GM23338 (cell line): ENCODE measurements around the gene AIMP1. TPM values are rescaled to one million over a fixed set of nuclear protein-coding genes. Genes with fewer than 3 reads are reported as not detected.

Experiments used
- ATAC-seq: fragments of 200-7000 bp; cut with Tn5 transposase; 3 replicates; pipeline ENCODE4 v1.9.1; 2020
- DNase-seq: peaks from one replicate; pipeline ENCODE4 v3.0.0-alpha.2; 2015; ENCODE audit warnings: low spot score
- H2AFZ ChIP-seq: fragments of 200-600 bp; sonication (generic); 2 replicates; pipeline ENCODE4 v1.8.0; 2016; ENCODE audit warnings: antibody characterized with exemption, mild to moderate bottlenecking, moderate library complexity
- H3F3A ChIP-seq: fragments of 200-600 bp; sonication (generic); replicated peaks from 2 replicates; pipeline ENCODE4 v1.8.0; 2017; ENCODE audit warnings: antibody characterized with exemption, mixed run types, low read depth
- H3K27ac ChIP-seq: fragments of 200-600 bp; sonication (generic); 2 replicates; pipeline ENCODE4 v1.6.1; 2016; ENCODE audit warnings: low read depth
- H3K27me3 ChIP-seq: fragments of 200-600 bp; sonication (generic); 2 replicates; pipeline ENCODE4 v1.8.0; 2016; ENCODE audit warnings: mild to moderate bottlenecking, mixed run types, moderate library complexity; ENCODE audit not compliant: insufficient read depth
- H3K36me3 ChIP-seq: fragments of 200-600 bp; sonication (generic); 2 replicates; pipeline ENCODE4 v1.8.0; 2016; ENCODE audit warnings: mild to moderate bottlenecking; ENCODE audit not compliant: insufficient read depth
- H3K4me1 ChIP-seq: fragments of 200-600 bp; sonication (generic); 2 replicates; pipeline ENCODE4 v1.8.0; 2016; ENCODE audit warnings: mild to moderate bottlenecking, moderate library complexity; ENCODE audit not compliant: insufficient read depth
- H3K4me2 ChIP-seq: fragments of 200-600 bp; sonication (generic); 2 replicates; pipeline ENCODE4 v1.7.1; 2017; ENCODE audit warnings: mixed run types
- H3K4me3 ChIP-seq: fragments of 200-600 bp; sonication (generic); 2 replicates; pipeline ENCODE4 v1.6.1; 2016; ENCODE audit warnings: mixed run types
- H3K79me2 ChIP-seq: fragments of 200-600 bp; sonication (generic); replicated peaks from 2 replicates; pipeline ENCODE4 v1.8.0; 2017; ENCODE audit warnings: mild to moderate bottlenecking; ENCODE audit not compliant: insufficient read depth
- H3K9me2 ChIP-seq: fragments of 200-600 bp; sonication (generic); 2 replicates; pipeline ENCODE4 v1.8.0; 2017; ENCODE audit not compliant: insufficient read depth
- H4K20me1 ChIP-seq: fragments of 200-600 bp; sonication (generic); replicated peaks from 2 replicates; pipeline ENCODE4 v1.8.0; 2017; ENCODE audit warnings: mild to moderate bottlenecking; ENCODE audit not compliant: insufficient read depth
- H3K27ac Mint-ChIP-seq: 2 replicates; pipeline ENCODE4 v1.8.0; 2020; ENCODE audit warnings: inconsistent platforms, mild to moderate bottlenecking, moderate library complexity, mixed read lengths
- H3K27me3 Mint-ChIP-seq: 3 replicates; pipeline ENCODE4 v1.8.0; 2022; ENCODE audit warnings: low read depth, mild to moderate bottlenecking, moderate library complexity, mixed read lengths, inconsistent platforms; ENCODE audit not compliant: insufficient read depth, poor library complexity
- H3K36me3 Mint-ChIP-seq: 3 replicates; pipeline ENCODE4 v1.8.0; 2021; ENCODE audit warnings: low read depth, mild to moderate bottlenecking, inconsistent platforms, moderate library complexity, mixed read lengths
- H3K4me1 Mint-ChIP-seq: 3 replicates; pipeline ENCODE4 v1.8.0; 2020; ENCODE audit warnings: mild to moderate bottlenecking, inconsistent platforms, mixed read lengths
- H3K4me3 Mint-ChIP-seq: 3 replicates; pipeline ENCODE4 v1.8.0; 2021; ENCODE audit warnings: moderate library complexity, mild to moderate bottlenecking, inconsistent platforms, mixed read lengths
- H3K9me3 Mint-ChIP-seq: 3 replicates; pipeline ENCODE4 v1.8.0; 2020; ENCODE audit warnings: moderate library complexity, mild to moderate bottlenecking, inconsistent platforms, mixed read lengths
- CREB1 ChIP-seq: fragments of 250-450 bp; sonication (Bioruptor Pico); IDR thresholded peaks from 2 replicates; pipeline ENCODE4 v1.5.0; 2020; ENCODE audit warnings: low read depth, mild to moderate bottlenecking, moderate library complexity
- EZH2 ChIP-seq: fragments of 200-600 bp; sonication (generic); IDR thresholded peaks from one replicate; pipeline ENCODE4 v1.8.0; 2017; ENCODE audit warnings: antibody characterized with exemption, mild to moderate bottlenecking, low read depth; ENCODE audit not compliant: unreplicated experiment
- EZH2phosphoT487 ChIP-seq: fragments of 200-600 bp; sonication (generic); IDR thresholded peaks from one replicate; pipeline ENCODE4 v1.8.1; 2018; ENCODE audit warnings: antibody characterized with exemption; ENCODE audit not compliant: unreplicated experiment
- JUNB ChIP-seq: IDR thresholded peaks from one replicate; pipeline ENCODE4 v1.6.1; 2016; ENCODE audit warnings: antibody characterized with exemption; ENCODE audit not compliant: unreplicated experiment
- NANOG ChIP-seq: IDR thresholded peaks from 2 replicates; pipeline ENCODE4 v1.6.1; 2016; ENCODE audit warnings: antibody characterized with exemption, borderline replicate concordance
- POLR2AphosphoS5 ChIP-seq: IDR thresholded peaks from 2 replicates; pipeline ENCODE4 v1.6.1; 2016; ENCODE audit warnings: antibody characterized with exemption, low read depth
- STAT1 ChIP-seq: IDR thresholded peaks from one replicate; pipeline ENCODE4 v1.6.1; 2016; ENCODE audit warnings: antibody characterized with exemption; ENCODE audit not compliant: unreplicated experiment
- ZNF114 ChIP-seq: fragments of 250-450 bp; sonication (Bioruptor Pico); IDR thresholded peaks from 2 replicates; pipeline ENCODE4 v1.5.0; 2020; ENCODE audit warnings: mild to moderate bottlenecking, moderate library complexity
- ZNF331 ChIP-seq: fragments of 250-450 bp; sonication (Bioruptor Pico); IDR thresholded peaks from 2 replicates; pipeline ENCODE4 v1.5.0; 2020; ENCODE audit warnings: low read depth, mild to moderate bottlenecking, moderate library complexity
- polyA plus RNA-seq: library from polyadenylated mRNA; unstranded; fragments of >200 nt; fragmentation: Nextera tagmentation; extraction: Ambion mirVana; gene quantifications from 2 replicates; pipeline ENCODE4 v1.2.1, GENCODE V29; 2016
- total RNA-seq: library from RNA; depleted of rRNA; stranded (reverse); fragments of >200 nt; shearing (Covaris generic); gene quantifications from 2 replicates; pipeline ENCODE4 v1.2.3, GENCODE V29; 2014
- TF ChIP-seq, protein P1 (sequence below), 2 experiments: fragments of 200-600 bp in 1 of 2; sonication (generic) in 1 of 2; conservative IDR thresholded peaks; 2 replicates each; pipeline versions ENCODE4 v1.5.1 to v1.6.1; 2016 to 2017; ENCODE audit warnings: antibody characterized with exemption in 2 of 2, low read depth in 2 of 2, mild to moderate bottlenecking in 2 of 2, moderate library complexity in 1 of 2
- TF ChIP-seq, protein P2 (sequence below): fragments of 250-450 bp; sonication (Bioruptor Pico); IDR thresholded peaks from 2 replicates; pipeline ENCODE4 v1.5.0; 2020; ENCODE audit warnings: mild to moderate bottlenecking, moderate library complexity
- TF ChIP-seq, protein P3 (sequence below): IDR thresholded peaks from one replicate; pipeline ENCODE4 v1.6.1; 2018; ENCODE audit warnings: antibody characterized with exemption; ENCODE audit not compliant: unreplicated experiment
- TF ChIP-seq, protein P4 (sequence below): IDR thresholded peaks from 2 replicates; pipeline ENCODE4 v1.6.1; 2016; ENCODE audit warnings: antibody characterized with exemption

The AIMP1 gene
- total and polyA plus RNA-seq, 2 experiments from 2014 or later, result 34.5 to 200 TPM

DNA sequence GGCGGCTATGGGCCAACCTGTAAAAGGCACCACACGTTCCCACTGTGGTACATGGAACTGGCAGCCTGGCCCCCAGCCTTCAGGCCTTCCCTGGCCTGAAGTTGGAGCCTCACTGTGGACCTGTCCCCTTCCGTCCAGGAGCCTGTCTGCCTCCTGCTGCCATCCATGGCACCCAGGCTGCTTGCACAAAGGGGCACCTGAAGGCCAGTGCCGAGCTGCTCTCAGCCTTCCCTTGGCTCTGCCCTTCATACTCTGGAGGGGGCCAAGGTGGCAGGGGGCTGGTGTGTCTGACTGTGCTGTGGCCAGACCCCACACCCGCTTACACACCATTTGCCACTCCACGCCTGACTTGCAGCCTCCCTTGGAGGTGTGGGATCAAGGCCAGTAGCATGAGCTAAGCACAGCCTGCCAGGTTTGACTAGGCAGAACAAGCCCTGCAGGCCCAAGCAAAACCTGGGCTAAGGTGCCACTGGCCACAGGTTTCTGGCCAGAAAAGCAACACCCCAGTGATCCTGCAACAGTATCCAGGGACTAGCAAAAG, 69.6 kb downstream of the AIMP1 start:
- H3K79me2 ChIP-seq, result no peaks in the 10 kb centered on the region
- no peak overlapping the region for H3K4me3 ChIP-seq
- no peak overlapping the region for H2AFZ ChIP-seq
- Mint-ChIP-seq H3K27me3 (peaks cover 1% of the 10 kb centered on the region), H3K27ac (no peak overlapping the region), H3K36me3 (peaks cover 5% of the 10 kb centered on the region; the same call in 2 of the 3 replicates), H3K4me3 (no peak overlapping the region), H3K9me3 (peaks cover 13% of the 10 kb centered on the region), H3K4me1 (no peaks in the 10 kb centered on the region)
- no peak overlapping the region for H3K4me2 ChIP-seq
- no peaks in the 10 kb centered on the region for H4K20me1 ChIP-seq
- H3K27ac ChIP-seq, result no peak overlapping the region
- H3K27me3 ChIP-seq, result no peaks in the 10 kb centered on the region
- H3K4me1 ChIP-seq, result no peaks in the 10 kb centered on the region
- H3K36me3 ChIP-seq, result no peaks in the 10 kb centered on the region
- DNase-seq, result no peak
- peaks cover 11% of the 10 kb centered on the region; the same call in 1 of the 2 replicates for H3K9me2 ChIP-seq
- TF ChIP-seq, protein P1, sequence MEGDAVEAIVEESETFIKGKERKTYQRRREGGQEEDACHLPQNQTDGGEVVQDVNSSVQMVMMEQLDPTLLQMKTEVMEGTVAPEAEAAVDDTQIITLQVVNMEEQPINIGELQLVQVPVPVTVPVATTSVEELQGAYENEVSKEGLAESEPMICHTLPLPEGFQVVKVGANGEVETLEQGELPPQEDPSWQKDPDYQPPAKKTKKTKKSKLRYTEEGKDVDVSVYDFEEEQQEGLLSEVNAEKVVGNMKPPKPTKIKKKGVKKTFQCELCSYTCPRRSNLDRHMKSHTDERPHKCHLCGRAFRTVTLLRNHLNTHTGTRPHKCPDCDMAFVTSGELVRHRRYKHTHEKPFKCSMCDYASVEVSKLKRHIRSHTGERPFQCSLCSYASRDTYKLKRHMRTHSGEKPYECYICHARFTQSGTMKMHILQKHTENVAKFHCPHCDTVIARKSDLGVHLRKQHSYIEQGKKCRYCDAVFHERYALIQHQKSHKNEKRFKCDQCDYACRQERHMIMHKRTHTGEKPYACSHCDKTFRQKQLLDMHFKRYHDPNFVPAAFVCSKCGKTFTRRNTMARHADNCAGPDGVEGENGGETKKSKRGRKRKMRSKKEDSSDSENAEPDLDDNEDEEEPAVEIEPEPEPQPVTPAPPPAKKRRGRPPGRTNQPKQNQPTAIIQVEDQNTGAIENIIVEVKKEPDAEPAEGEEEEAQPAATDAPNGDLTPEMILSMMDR (conservative IDR thresholded peaks at IDR 0.05; ENCODE audit: low read depth in 2 of 2), result no peak
- TF ChIP-seq POLR2AphosphoS5, result no peak
- TF ChIP-seq, protein P2, sequence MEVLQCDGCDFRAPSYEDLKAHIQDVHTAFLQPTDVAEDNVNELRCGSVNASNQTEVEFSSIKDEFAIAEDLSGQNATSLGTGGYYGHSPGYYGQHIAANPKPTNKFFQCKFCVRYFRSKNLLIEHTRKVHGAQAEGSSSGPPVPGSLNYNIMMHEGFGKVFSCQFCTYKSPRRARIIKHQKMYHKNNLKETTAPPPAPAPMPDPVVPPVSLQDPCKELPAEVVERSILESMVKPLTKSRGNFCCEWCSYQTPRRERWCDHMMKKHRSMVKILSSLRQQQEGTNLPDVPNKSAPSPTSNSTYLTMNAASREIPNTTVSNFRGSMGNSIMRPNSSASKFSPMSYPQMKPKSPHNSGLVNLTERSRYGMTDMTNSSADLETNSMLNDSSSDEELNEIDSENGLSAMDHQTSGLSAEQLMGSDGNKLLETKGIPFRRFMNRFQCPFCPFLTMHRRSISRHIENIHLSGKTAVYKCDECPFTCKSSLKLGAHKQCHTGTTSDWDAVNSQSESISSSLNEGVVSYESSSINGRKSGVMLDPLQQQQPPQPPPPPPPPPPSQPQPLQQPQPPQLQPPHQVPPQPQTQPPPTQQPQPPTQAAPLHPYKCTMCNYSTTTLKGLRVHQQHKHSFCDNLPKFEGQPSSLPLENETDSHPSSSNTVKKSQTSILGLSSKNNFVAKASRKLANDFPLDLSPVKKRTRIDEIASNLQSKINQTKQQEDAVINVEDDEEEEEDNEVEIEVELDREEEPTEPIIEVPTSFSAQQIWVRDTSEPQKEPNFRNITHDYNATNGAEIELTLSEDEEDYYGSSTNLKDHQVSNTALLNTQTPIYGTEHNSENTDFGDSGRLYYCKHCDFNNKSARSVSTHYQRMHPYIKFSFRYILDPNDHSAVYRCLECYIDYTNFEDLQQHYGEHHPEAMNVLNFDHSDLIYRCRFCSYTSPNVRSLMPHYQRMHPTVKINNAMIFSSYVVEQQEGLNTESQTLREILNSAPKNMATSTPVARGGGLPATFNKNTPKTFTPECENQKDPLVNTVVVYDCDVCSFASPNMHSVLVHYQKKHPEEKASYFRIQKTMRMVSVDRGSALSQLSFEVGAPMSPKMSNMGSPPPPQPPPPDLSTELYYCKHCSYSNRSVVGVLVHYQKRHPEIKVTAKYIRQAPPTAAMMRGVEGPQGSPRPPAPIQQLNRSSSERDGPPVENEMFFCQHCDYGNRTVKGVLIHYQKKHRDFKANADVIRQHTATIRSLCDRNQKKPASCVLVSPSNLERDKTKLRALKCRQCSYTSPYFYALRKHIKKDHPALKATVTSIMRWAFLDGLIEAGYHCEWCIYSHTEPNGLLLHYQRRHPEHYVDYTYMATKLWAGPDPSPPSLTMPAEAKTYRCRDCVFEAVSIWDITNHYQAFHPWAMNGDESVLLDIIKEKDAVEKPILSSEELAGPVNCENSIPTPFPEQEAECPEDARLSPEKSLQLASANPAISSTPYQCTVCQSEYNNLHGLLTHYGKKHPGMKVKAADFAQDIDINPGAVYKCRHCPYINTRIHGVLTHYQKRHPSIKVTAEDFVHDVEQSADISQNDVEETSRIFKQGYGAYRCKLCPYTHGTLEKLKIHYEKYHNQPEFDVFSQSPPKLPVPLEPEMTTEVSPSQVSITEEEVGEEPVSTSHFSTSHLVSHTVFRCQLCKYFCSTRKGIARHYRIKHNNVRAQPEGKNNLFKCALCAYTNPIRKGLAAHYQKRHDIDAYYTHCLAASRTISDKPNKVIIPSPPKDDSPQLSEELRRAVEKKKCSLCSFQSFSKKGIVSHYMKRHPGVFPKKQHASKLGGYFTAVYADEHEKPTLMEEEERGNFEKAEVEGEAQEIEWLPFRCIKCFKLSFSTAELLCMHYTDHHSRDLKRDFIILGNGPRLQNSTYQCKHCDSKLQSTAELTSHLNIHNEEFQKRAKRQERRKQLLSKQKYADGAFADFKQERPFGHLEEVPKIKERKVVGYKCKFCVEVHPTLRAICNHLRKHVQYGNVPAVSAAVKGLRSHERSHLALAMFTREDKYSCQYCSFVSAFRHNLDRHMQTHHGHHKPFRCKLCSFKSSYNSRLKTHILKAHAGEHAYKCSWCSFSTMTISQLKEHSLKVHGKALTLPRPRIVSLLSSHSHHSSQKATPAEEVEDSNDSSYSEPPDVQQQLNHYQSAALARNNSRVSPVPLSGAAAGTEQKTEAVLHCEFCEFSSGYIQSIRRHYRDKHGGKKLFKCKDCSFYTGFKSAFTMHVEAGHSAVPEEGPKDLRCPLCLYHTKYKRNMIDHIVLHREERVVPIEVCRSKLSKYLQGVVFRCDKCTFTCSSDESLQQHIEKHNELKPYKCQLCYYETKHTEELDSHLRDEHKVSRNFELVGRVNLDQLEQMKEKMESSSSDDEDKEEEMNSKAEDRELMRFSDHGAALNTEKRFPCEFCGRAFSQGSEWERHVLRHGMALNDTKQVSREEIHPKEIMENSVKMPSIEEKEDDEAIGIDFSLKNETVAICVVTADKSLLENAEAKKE (CRISPR knock-in tag), result no peak
- TF ChIP-seq NANOG, result no peak
- TF ChIP-seq, protein P3, sequence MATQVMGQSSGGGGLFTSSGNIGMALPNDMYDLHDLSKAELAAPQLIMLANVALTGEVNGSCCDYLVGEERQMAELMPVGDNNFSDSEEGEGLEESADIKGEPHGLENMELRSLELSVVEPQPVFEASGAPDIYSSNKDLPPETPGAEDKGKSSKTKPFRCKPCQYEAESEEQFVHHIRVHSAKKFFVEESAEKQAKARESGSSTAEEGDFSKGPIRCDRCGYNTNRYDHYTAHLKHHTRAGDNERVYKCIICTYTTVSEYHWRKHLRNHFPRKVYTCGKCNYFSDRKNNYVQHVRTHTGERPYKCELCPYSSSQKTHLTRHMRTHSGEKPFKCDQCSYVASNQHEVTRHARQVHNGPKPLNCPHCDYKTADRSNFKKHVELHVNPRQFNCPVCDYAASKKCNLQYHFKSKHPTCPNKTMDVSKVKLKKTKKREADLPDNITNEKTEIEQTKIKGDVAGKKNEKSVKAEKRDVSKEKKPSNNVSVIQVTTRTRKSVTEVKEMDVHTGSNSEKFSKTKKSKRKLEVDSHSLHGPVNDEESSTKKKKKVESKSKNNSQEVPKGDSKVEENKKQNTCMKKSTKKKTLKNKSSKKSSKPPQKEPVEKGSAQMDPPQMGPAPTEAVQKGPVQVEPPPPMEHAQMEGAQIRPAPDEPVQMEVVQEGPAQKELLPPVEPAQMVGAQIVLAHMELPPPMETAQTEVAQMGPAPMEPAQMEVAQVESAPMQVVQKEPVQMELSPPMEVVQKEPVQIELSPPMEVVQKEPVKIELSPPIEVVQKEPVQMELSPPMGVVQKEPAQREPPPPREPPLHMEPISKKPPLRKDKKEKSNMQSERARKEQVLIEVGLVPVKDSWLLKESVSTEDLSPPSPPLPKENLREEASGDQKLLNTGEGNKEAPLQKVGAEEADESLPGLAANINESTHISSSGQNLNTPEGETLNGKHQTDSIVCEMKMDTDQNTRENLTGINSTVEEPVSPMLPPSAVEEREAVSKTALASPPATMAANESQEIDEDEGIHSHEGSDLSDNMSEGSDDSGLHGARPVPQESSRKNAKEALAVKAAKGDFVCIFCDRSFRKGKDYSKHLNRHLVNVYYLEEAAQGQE, result no peak
- TF ChIP-seq CREB1 (CRISPR knock-in tag), result no peak
- no peak for TF ChIP-seq JUNB
- no peak for TF ChIP-seq ZNF114
- TF ChIP-seq EZH2, result no peak
- TF ChIP-seq STAT1, result no peak
- no peak for TF ChIP-seq ZNF331 (CRISPR knock-in tag)
- TF ChIP-seq, protein P4, sequence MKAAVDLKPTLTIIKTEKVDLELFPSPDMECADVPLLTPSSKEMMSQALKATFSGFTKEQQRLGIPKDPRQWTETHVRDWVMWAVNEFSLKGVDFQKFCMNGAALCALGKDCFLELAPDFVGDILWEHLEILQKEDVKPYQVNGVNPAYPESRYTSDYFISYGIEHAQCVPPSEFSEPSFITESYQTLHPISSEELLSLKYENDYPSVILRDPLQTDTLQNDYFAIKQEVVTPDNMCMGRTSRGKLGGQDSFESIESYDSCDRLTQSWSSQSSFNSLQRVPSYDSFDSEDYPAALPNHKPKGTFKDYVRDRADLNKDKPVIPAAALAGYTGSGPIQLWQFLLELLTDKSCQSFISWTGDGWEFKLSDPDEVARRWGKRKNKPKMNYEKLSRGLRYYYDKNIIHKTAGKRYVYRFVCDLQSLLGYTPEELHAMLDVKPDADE, result no peak
- no peak for TF ChIP-seq EZH2phosphoT487
- no peaks in the 10 kb centered on the region for H3F3A ChIP-seq
- no peak for ATAC-seq
